ENCODE results near the gene ZNF597.

ZNF597 gene

GRCh38 chr16:3439637-3440036, 3.7 kb downstream of the ZNF597 start:
- no peak for DNase-seq

- DNase-seq: no peak
Observed at GRCh38 chr16:3434373-3434772, 8.9 kb downstream of the ZNF597 start.

GRCh38 chr16:3431779-3432219, 11.5 kb downstream of the ZNF597 start:
- no peak for DNase-seq

- no peak for DNase-seq
Observed at GRCh38 chr16:3413730-3414379, 29.4 kb downstream of the ZNF597 start.

GRCh38 chr16:3408561-3409197, 34.6 kb downstream of the ZNF597 start:
- no peak for DNase-seq

- DNase-seq: no peak
Observed at GRCh38 chr16:3401719-3402397, 41.4 kb downstream of the ZNF597 start.

GRCh38 chr16:3400779-3401688, 42.3 kb downstream of the ZNF597 start, which contains the start of the genes ZNF174 and ZSCAN32:
Gene ZNF174 (plus strand): TSS chr16:3401215. CDS start chr16:3402005, 790 bp downstream.
Gene ZSCAN32 (minus strand): TSS chr16:3401004. CDS start chr16:3397557, 3,447 bp downstream.
- DNase-seq: peak; percentile 97

GRCh38 chr16:3400446-3400778, 42.9 kb downstream of the ZNF597 start:
- no peak for DNase-seq

- no peak for DNase-seq
Observed at GRCh38 chr16:3389663-3390338, 53.5 kb downstream of the ZNF597 start.

GRCh38 chr16:3388325-3388724, 55.0 kb downstream of the ZNF597 start:
- no peak for DNase-seq

- no peak for DNase-seq
Observed at GRCh38 chr16:3383045-3383448, 60.3 kb downstream of the ZNF597 start.
